ENCODE measurements around the gene ACTR3. TPM values are rescaled to one million over a fixed set of nuclear protein-coding genes. Genes with fewer than 3 reads are reported as not detected.
"Not testable (repeated sequence)": the region's sequence is repeated elsewhere in the genome, so short reads cannot be mapped to it uniquely, and the experiment has no call there.

Gene ACTR3
- 100 to 1,000 TPM; 480 to 482 TPM for total RNA-seq

DNA sequence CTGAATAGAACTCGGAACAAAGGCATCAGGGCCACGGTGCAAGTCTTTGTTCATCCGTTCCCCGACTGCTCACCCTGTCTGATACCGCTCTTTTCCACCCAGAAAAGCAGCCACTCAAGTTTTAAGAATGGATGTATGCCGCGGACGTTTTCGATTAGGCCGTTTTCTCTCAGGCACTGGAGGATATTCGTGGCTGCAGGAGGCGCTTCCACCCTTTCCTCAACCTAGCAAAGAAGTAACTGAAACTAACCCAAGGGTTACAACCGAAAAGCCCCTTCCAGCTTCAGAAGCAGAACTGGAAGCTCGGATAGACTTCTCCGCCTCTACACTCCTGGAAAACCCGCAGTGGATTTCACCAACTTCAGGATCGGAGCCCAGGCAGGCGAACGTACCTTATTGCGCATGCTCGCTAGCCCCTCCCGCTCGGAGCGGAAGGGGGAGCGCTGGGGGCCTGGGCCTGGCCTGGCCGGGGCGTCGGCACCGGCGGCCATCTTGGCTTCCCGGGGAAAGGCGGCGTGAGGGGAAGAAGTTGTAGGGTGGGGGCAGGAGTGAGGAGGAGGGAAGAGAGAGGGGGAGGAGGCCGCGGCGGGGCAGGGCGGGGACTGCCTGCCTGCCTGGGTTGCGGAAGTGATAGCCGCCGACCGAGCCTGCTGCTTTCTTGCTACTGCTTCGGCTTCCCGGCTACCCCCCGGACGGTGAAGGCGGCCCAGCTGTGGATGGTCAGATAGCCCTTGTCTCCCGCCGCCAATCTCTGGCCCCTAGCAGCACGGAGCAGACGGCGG lies at the start of gene ACTR3:
Gene ACTR3 (plus strand): TSS at position 619 of the 782 bp plus-strand sequence. CDS start 191 bp downstream, outside the sequence.
- peaks cover 70% of the 10 kb centered on the region for H3K36me3 Mint-ChIP-seq
- peaks cover 66% of the 10 kb centered on the region for H3K4me1 Mint-ChIP-seq
- no peaks in the 10 kb centered on the region for H3K27me3 Mint-ChIP-seq
- H3K4me3 Mint-ChIP-seq = peak within 1 kb of the TSS; percentile 97
- DNase-seq = peak; percentile 99
- H3K9me3 Mint-ChIP-seq = no peaks in the 10 kb centered on the region
- H3K27ac Mint-ChIP-seq = peak within 1 kb of the TSS; percentile 95

GRCh38 chr2:113840518-113840917 lies 49.4 kb upstream of the ACTR3 start:
- no peak overlapping the region for H3K27ac Mint-ChIP-seq
- peaks cover 9% of the 10 kb centered on the region for H3K36me3 Mint-ChIP-seq
- peaks cover 3% of the 10 kb centered on the region for H3K9me3 Mint-ChIP-seq
- DNase-seq = no peak
- no peak overlapping the region for H3K4me3 Mint-ChIP-seq
- H3K27me3 Mint-ChIP-seq = no peaks in the 10 kb centered on the region
- H3K4me1 Mint-ChIP-seq = no peaks in the 10 kb centered on the region

GRCh38 chr2:113842919-113843736 lies 46.8 kb upstream of the ACTR3 start:
- DNase-seq = no peak
- no peaks in the 10 kb centered on the region for H3K4me1 Mint-ChIP-seq
- H3K4me3 Mint-ChIP-seq = no peak overlapping the region
- peaks cover 24% of the 10 kb centered on the region for H3K36me3 Mint-ChIP-seq
- no peak overlapping the region for H3K27ac Mint-ChIP-seq
- H3K27me3 Mint-ChIP-seq = no peaks in the 10 kb centered on the region
- peaks cover 6% of the 10 kb centered on the region for H3K9me3 Mint-ChIP-seq

DNA sequence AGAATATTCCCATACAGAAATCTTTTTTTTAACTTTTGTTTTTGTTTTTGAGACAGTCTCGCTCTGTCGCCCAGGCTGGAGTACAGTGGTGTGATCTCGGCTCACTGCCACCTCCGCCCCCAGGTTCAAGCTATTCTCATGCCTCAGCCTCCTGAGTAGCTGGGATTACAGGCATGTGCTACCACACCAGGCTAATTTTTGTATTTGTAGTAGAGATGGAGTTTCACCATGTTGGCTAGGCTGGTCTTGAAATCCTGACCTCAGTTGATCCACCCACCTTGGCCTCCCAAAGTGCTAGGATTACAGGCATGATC lies 46.2 kb upstream of the ACTR3 start:
- not testable (repeated sequence) for H3K9me3 Mint-ChIP-seq, H3K27ac Mint-ChIP-seq, H3K27me3 Mint-ChIP-seq, H3K4me3 Mint-ChIP-seq, DNase-seq, H3K4me1 Mint-ChIP-seq
- H3K36me3 Mint-ChIP-seq = peaks cover 24% of the 10 kb centered on the region

DNA sequence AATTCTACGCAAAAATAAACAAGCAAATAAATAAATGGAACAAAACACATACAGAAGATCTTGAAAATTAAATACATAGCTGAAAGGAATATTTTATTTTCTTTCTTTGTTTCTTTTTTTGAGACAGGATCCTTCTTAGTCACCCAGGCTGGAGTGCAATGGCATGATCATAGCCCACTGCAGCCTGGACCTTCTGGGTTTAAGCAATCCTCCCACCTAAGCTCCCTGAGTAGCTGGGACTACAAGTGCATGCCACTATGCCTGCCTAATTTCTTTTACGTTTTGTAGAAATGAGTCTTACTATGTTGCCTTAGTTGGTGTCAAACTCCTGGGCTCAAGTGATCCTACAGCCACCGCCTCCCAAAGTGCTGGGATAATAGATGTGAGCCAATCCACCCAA lies 44.6 kb upstream of the ACTR3 start:
- Mint-ChIP-seq H3K4me1 (peaks cover 8% of the 10 kb centered on the region), H3K27ac (no peak overlapping the region)

GRCh38 chr2:113845796-113846195 lies 44.1 kb upstream of the ACTR3 start:
- H3K36me3 Mint-ChIP-seq = peaks cover 22% of the 10 kb centered on the region
- H3K4me3 Mint-ChIP-seq, H3K27me3 Mint-ChIP-seq, DNase-seq, H3K9me3 Mint-ChIP-seq, H3K4me1 Mint-ChIP-seq, H3K27ac Mint-ChIP-seq: not testable (repeated sequence)

More for the DNA sequence above, 44.6 kb upstream of the ACTR3 start:
- no peak overlapping the region for H3K4me3 Mint-ChIP-seq
- peaks cover 22% of the 10 kb centered on the region for H3K36me3 Mint-ChIP-seq
- H3K27me3 Mint-ChIP-seq = no peaks in the 10 kb centered on the region
- DNase-seq = no peak
- peaks cover 6% of the 10 kb centered on the region for H3K9me3 Mint-ChIP-seq

DNA sequence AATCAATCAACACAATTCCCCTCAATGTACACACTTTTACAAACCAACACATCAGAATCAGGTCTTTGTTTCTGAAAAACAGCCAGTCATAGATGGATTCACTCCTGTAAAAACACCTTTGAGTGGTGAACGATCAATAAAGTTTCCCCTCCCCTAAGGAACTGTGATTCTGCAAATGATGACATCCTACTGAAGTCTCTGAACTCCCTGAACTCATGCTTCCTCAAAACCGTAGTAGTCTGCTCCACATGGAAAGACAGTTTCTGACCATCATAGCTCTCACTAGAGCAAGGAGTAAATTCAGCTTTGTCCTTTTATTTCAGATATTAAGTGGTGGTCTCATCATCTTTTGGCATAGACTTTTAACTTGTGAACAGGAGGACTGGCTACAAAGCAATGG lies 43.5 kb upstream of the ACTR3 start:
- DNase-seq = no peak
- Mint-ChIP-seq H3K27ac (no peak overlapping the region), H3K36me3 (peaks cover 22% of the 10 kb centered on the region), H3K4me1 (peaks cover 8% of the 10 kb centered on the region), H3K9me3 (peaks cover 6% of the 10 kb centered on the region), H3K27me3 (no peaks in the 10 kb centered on the region), H3K4me3 (no peak overlapping the region)

- no peak overlapping the region for H3K4me3 Mint-ChIP-seq
- H3K4me1 Mint-ChIP-seq = peaks cover 8% of the 10 kb centered on the region
- peaks cover 6% of the 10 kb centered on the region for H3K9me3 Mint-ChIP-seq
- no peaks in the 10 kb centered on the region for H3K27me3 Mint-ChIP-seq
- H3K27ac Mint-ChIP-seq = no peak overlapping the region
- peaks cover 22% of the 10 kb centered on the region for H3K36me3 Mint-ChIP-seq
- no peak for DNase-seq
Observed at GRCh38 chr2:113847144-113847543, 42.7 kb upstream of the ACTR3 start.

GRCh38 chr2:113848758-113849415 lies 41.0 kb upstream of the ACTR3 start:
- peaks cover 6% of the 10 kb centered on the region for H3K9me3 Mint-ChIP-seq
- H3K4me1 Mint-ChIP-seq = peaks cover 8% of the 10 kb centered on the region
- H3K4me3 Mint-ChIP-seq = no peak overlapping the region
- peak; percentile 11 for DNase-seq
- H3K27ac Mint-ChIP-seq = no peak overlapping the region
- H3K27me3 Mint-ChIP-seq = no peaks in the 10 kb centered on the region
- H3K36me3 Mint-ChIP-seq = peaks cover 21% of the 10 kb centered on the region

- peaks cover 8% of the 10 kb centered on the region for H3K4me1 Mint-ChIP-seq
- no peak overlapping the region for H3K27ac Mint-ChIP-seq
- H3K27me3 Mint-ChIP-seq = no peaks in the 10 kb centered on the region
- no peak for DNase-seq
- no peak overlapping the region for H3K4me3 Mint-ChIP-seq
- H3K9me3 Mint-ChIP-seq = peaks cover 3% of the 10 kb centered on the region
- peaks cover 13% of the 10 kb centered on the region for H3K36me3 Mint-ChIP-seq
Observed at GRCh38 chr2:113850687-113851086, 39.2 kb upstream of the ACTR3 start.

- Mint-ChIP-seq H3K4me1 (peaks cover 8% of the 10 kb centered on the region), H3K4me3 (no peak overlapping the region), H3K36me3 (peaks cover 4% of the 10 kb centered on the region), H3K27me3 (no peaks in the 10 kb centered on the region), H3K9me3 (no peaks in the 10 kb centered on the region), H3K27ac (no peak overlapping the region)
- DNase-seq = no peak
Observed at GRCh38 chr2:113851640-113852039, 38.2 kb upstream of the ACTR3 start.

- Mint-ChIP-seq H3K27me3 (no peaks in the 10 kb centered on the region), H3K4me3 (no peak overlapping the region), H3K27ac (no peak overlapping the region), H3K9me3 (no peaks in the 10 kb centered on the region), H3K36me3 (peaks cover 2% of the 10 kb centered on the region), H3K4me1 (peaks cover 2% of the 10 kb centered on the region)
- no peak for DNase-seq
Observed at GRCh38 chr2:113854208-113854607, 35.7 kb upstream of the ACTR3 start.

DNA sequence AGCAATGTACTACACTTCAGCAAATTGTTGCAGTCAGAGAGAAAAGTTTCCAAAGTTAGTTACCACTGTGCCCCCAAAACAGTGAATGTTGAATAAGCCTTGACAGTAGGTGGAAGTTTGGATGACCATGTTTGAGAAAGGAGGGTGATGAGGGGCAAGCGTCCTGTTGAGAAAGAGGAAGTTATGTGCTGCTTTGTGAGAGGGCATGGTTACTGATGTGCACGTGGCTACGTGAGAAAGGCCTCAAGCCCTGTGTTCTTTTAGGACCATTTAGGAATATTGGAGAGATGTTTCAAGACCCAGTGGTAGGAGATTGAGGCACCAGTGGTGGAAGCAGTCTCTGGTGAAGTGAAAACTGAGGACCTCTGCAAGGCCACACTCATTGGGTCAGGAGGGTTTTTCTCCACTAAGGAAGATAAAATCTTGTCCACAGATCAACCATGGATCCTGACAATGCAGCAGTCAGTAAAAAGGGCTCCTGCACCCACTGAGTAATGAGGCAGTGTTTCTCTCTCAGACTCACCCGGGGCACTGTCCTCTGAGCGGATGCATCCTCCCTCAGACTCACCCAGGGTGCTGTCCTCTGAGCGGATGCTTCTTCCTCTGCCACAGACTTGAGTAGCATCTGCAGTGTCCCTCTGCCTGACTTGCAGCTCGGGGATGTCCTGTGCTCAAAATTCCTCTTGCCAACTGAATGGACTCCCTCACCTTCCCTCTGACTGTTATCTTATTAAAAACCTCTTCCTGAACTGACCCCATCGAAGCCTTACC lies 34.7 kb upstream of the ACTR3 start:
- Mint-ChIP-seq H3K36me3 (peaks cover 2% of the 10 kb centered on the region), H3K4me3 (no peak overlapping the region), H3K9me3 (no peaks in the 10 kb centered on the region), H3K4me1 (no peaks in the 10 kb centered on the region), H3K27ac (no peak overlapping the region), H3K27me3 (no peaks in the 10 kb centered on the region)
- no peak for DNase-seq

GRCh38 chr2:113857464-113857863 lies 32.4 kb upstream of the ACTR3 start:
- H3K36me3 Mint-ChIP-seq = peaks cover 2% of the 10 kb centered on the region
- DNase-seq = no peak
- H3K27me3 Mint-ChIP-seq = no peaks in the 10 kb centered on the region
- H3K9me3 Mint-ChIP-seq = no peaks in the 10 kb centered on the region
- H3K4me3 Mint-ChIP-seq = no peak overlapping the region
- H3K4me1 Mint-ChIP-seq = no peaks in the 10 kb centered on the region
- no peak overlapping the region for H3K27ac Mint-ChIP-seq

GRCh38 chr2:113858764-113859163 lies 31.1 kb upstream of the ACTR3 start:
- no peak for DNase-seq
- peaks cover 2% of the 10 kb centered on the region for H3K36me3 Mint-ChIP-seq
- no peaks in the 10 kb centered on the region for H3K27me3 Mint-ChIP-seq
- H3K4me1 Mint-ChIP-seq = no peaks in the 10 kb centered on the region
- H3K4me3 Mint-ChIP-seq = no peak overlapping the region
- no peak overlapping the region for H3K27ac Mint-ChIP-seq
- H3K9me3 Mint-ChIP-seq = no peaks in the 10 kb centered on the region
